ENCODE results near the gene SNTG2.
"Not testable (repeated sequence)": the region's sequence is repeated elsewhere in the genome, so short reads cannot be mapped to it uniquely, and the experiment has no call there.

GRCh38 chr2:909764-910379, 40.8 kb upstream of the SNTG2 start:
- not testable (repeated sequence) for TF ChIP-seq TAF1 (IDR thresholded peaks at IDR 0.05; ENCODE audit: borderline replicate concordance, low read depth, low read length); POLR2AphosphoS5 (IDR thresholded peaks at IDR 0.05; ENCODE audit: low read depth, low read length); POLR2A (IDR thresholded peaks at IDR 0.05; ENCODE audit: low read depth, low read length)
